Inflammatory macrophage treated with lipopolysaccharide for 4 hours (primary cell): Measurements from ENCODE around the gene NRAP.

ENCODE experiments used
- DNase-seq: peaks from one replicate; pipeline ENCODE4 v3.0.0-alpha.2; 2020

NRAP gene, protein sequence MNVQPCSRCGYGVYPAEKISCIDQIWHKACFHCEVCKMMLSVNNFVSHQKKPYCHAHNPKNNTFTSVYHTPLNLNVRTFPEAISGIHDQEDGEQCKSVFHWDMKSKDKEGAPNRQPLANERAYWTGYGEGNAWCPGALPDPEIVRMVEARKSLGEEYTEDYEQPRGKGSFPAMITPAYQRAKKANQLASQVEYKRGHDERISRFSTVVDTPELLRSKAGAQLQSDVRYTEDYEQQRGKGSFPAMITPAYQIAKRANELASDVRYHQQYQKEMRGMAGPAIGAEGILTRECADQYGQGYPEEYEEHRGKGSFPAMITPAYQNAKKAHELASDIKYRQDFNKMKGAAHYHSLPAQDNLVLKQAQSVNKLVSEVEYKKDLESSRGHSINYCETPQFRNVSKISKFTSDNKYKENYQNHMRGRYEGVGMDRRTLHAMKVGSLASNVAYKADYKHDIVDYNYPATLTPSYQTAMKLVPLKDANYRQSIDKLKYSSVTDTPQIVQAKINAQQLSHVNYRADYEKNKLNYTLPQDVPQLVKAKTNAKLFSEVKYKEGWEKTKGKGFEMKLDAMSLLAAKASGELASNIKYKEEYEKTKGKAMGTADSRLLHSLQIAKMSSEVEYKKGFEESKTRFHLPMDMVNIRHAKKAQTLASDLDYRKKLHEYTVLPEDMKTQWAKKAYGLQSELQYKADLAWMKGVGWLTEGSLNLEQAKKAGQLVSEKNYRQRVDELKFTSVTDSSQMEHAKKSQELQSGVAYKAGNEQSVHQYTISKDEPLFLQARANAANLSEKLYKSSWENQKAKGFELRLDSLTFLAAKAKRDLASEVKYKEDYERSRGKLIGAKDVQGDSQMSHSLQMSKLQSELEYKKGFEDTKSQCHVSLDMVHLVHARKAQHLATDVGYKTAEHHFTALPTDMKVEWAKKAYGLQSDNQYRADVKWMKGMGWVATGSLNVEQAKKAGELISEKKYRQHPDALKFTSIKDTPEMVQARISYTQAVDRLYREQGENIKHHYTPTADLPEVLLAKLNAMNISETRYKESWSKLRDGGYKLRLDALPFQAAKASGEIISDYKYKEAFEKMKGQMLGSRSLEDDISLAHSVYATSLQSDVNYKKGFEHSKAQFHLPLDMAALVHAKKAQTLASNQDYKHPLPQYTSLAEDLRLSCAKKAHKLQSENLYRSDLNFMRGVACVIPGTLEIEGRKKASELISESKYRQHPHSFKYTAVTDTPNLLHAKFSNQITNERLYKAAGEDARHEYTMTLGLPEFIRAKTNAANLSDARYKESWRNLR (N-terminal part only)

DNA sequence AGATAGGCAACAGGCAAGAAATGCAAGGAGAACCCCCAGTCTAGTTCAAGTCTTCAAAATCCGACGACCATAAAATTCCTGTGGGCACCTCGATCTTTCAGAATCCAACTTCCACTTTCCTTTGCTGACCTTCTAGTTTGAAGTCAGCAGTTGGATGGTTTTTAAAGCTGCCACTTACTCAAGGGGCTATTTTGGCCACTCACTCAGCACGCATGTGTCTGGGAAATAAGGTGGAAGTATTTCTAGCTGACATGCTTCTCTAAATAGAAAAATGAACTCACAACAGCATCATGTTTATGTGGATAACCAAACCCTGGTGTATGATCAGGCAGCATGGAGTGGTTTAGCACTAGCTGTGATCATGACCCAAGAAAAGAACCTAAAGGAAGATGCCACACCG, at the start of gene NRAP:
Gene NRAP (minus strand): TSS at position 134 of the 400 bp plus-strand sequence. CDS start 159 bp downstream, outside the sequence.
- no peak for DNase-seq

DNA sequence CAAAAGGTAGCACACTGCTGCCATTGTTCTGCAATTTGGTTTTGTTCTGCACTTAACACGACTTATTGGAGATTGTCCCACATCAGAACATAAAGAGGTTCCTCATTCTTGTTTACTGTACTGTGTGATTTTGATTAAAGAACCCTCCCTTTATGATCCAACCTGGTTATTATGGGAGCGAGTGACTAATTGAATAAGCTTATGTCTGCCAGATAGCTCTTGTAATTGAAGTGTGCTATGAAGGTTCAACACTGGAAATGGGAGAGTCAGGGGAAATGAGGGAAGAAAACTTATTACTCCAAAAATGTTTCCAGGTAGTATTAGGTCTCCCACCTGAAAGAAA, 49.8 kb upstream of the NRAP start:
- no peak for DNase-seq

- no peak for DNase-seq
Measured at GRCh38 chr10:113712755-113713639, 49.2 kb upstream of the NRAP start.

DNA sequence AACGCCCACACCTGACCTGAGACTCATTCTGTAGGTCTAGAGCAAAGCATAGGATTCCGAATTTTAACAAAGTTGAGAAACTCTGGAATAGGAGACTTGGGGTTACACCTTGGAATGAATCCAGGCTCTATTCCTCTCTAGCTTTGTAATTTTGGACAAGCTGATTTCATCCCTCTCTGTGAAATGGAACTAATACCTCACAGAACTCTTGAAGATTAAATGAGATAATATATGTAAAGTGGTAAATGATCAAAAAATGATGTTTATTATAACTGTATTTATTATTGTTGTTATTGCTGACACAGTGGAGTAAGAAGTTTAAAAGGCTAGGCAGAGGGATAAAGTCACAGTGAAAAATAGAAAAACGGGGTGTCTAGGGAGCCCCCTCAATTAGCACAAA, 48.2 kb upstream of the NRAP start:
- no peak for DNase-seq

- DNase-seq: no peak
Measured at GRCh38 chr10:113711142-113711541, 47.3 kb upstream of the NRAP start.

DNA sequence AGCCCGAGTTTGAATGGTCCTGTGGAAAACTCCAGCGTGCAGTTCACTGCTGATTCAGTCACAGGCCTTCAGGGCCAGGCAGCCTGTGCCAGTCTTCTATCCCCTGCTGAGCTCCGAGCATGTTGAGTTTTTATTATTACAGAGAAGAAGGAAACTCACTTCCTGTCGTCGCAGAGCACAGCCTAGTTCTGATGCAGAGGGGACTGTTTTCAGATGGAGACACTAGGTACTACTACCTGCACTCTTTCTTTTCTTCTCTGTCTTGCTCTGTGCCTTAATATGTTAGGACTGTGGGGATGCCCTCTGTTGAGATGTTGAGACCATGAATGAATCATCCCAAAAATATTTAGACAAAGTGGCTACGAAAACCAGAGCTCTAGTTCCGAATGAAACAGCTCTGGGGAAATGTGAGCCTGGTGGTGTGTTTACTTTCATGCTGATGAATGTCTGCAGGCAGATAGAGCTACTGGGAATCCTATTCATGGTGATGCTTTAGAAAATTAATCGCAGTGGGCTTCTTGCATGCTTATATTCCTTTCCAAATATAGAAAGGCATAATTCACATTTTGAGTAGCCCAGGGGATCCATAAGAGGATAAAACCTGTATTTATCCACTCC, 45.5 kb upstream of the NRAP start:
- DNase-seq: no peak

DNA sequence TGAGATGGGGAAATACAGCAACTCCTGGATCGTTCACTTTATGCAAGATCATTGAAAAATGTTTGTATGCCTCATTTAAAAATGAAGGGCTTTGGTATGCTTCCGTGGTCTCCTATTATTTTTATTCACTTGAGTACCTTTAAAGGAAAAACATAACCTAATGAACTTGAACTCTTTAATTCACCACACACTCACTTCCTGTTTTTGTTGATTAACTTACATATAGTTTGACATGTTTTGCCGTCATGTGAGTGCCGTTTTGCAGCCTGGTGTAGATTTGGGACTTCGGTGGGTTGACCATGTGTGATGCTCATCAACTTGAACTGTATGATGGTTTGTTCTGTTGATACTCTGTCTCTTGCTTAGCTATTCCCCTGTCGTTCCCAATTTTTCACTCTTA, 44.8 kb upstream of the NRAP start:
- no peak for DNase-seq

DNA sequence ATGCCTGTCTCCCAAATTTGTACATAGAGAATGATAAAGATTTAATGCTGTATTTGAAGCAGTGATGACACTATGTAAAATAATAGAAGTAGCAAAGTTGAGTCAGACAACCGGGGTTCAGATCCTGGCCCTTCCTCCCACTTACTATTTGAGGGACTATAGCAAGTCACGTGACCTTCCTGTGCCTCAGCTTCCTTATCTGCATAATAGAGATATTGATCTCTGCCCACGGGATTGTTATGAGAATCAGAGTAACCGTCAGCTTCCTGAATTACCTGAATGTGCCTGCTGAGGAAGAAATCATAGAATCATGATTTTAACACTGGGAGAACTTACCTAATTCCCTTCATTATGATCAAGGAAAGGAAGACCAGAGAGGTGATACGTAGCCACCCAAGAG, 42.8 kb upstream of the NRAP start:
- no peak for DNase-seq

DNA sequence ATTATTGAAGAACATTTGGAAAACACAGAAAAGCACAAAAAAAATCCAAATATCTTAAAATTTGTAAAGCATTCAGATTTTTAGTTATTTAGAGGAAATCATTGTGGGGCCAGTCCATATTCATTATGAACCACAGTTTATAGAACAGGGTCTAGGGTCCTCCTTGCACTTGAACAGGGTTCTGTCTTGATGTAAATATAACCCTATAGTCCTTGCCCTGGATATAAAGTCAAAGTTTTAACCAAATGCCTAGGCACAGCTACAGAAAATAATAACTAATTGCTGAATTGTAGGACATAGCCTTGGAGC, 41.5 kb upstream of the NRAP start:
- DNase-seq: no peak

GRCh38 chr10:113704637-113705343, 40.9 kb upstream of the NRAP start:
- peak; percentile 20 for DNase-seq

DNA sequence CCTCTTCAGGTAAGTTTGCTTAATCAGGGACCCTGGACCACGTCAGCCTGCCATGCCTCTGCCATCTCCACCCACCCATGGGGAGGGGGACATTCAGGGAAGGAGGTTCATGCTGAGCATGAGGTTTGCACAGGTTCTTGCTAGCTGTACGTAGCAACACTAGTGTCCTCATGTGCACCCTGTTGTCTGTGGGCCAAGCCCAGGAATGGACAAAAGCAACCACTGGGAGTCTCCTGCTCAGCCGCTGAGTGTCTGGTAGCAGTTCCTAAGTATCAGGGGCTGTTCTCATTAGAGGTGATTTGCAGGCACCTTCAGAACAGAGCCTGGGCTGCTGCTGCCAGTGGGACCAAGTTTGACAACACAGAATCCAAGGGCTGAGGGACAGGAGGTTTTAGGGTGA, 33.8 kb upstream of the NRAP start:
- DNase-seq: no peak

DNA sequence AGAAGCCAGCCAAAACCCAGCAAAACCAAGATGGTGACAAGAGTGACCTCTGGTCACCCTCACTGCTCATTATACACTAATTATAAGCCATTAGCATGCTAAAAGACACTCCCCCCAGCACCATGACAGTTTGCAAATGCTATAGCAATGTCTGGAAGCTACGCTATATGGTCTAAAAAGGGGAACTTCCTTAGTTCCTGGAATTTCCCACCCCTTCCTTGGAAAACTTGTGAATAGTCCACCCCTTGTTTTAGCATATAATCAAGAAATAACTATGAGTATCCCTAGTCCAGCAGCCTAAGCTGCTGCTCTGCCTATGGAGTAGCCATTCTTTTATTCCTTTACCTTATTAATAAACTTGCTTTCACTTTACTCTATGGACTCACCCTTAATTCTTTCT, 31.9 kb upstream of the NRAP start:
- peak; percentile 16 for DNase-seq

GRCh38 chr10:113693348-113693747, 29.5 kb upstream of the NRAP start:
- DNase-seq: no peak

- DNase-seq: no peak
Measured at GRCh38 chr10:113692271-113692670, 28.4 kb upstream of the NRAP start.

GRCh38 chr10:113691381-113691780, 27.5 kb upstream of the NRAP start:
- no peak for DNase-seq

GRCh38 chr10:113690749-113691148, 26.9 kb upstream of the NRAP start:
- no peak for DNase-seq

GRCh38 chr10:113689574-113689973, 25.7 kb upstream of the NRAP start:
- DNase-seq: no peak

DNA sequence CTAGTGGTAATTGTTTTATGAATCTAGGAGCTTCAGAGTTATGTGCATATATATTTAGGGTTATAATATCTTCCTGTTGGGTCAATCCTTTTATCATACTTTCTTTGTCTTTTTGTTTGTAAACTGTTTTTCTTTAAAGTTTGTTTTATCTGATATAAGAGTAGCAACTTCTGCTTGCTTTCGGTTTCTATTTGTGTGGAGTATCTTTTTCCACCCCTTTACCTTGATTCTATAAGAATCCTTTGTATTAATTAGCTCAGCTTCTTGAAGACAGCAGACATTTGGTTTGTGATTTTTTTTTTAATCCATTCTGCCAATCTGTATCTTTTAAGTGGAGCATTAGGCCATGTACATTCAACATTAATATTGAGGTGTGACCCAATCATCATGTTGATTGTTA, 25.2 kb upstream of the NRAP start:
- DNase-seq: no peak

GRCh38 chr10:113687037-113687436, 23.2 kb upstream of the NRAP start:
- DNase-seq: no peak

DNA sequence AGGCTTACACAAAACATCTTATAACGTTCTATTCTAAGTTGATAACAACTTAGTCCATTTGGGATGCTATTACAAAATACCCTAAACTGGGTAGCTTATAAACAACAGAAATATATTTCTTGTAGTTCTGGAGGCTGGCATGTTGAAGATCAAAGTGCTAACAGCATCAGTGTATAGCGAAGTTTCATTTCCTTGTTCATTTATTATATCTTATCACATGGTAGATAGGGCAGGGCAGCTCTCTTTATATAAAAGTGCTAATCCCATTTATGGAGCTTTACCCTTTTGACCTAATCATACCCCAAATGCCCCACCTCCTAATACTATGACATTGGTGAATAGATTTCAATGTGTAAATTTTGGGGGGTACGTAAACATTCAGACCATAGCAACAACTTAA, 22.2 kb upstream of the NRAP start:
- no peak for DNase-seq

GRCh38 chr10:113683300-113683699, 19.5 kb upstream of the NRAP start:
- DNase-seq: peak; percentile 28
